Measurements from ENCODE around the gene CAPZA2. TPM values are rescaled to one million over a fixed set of nuclear protein-coding genes. Genes with fewer than 3 reads are reported as not detected.
A peak's percentile ranks its signal among the peaks of the same experiment; 100 is the strongest.
"Not testable (repeated sequence)": the region's sequence is repeated elsewhere in the genome, so short reads cannot be mapped to it uniquely, and the experiment has no call there.

Gene CAPZA2
- 201 TPM for total RNA-seq

DNA sequence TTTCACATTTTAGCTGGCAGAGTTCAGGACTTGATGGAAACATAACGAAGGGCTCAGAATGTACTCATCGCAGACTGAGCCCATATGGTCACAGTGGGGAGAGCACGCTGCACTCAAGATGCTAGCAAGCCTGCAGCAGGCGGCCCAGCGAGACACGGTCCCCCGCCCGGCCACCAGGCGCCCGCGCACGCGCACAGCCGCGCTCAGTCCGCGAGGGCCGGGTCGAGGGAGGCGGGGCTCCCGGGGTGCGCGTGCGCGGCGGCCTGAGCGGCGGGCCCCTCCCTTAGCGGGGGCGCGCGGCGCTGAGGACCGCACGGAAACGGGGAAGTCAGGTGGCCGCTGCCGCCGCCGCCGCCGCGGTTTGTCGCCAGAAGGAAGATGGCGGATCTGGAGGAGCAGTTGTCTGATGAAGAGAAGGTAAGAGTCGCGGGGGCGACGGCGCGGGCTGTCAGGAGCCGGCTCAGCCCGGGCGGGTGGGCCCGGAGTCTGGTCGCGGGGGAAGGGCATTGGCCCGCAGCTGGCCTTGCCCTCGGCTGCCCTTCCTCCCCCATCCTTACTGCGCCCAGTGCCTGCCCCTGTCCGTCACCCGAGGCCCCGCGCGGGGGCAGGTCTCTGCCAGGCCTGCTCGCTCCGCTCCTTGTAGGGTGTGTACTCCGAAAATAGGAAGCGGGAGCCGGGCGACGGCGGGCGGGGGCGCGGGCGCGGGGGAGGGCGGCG lies at the start of gene CAPZA2:
TSS of gene CAPZA2 (plus strand) at position 354 of the 717 bp plus-strand sequence. CDS start at position 379, 25 bp downstream.
- Histone ChIP-seq H3K4me1 (ENCODE audit: insufficient read depth, low read length) (peaks cover 48% of the 10 kb centered on the region), H3K27me3 (ENCODE audit: insufficient read depth, low read length) (no peaks in the 10 kb centered on the region), H3K9me3 (ENCODE audit: low read depth, low read length) (no peaks in the 10 kb centered on the region), H3K4me3 (ENCODE audit: low read length) (peak within 1 kb of the TSS; percentile 88)

GRCh38 chr7:116812860-116813259 lies 49.5 kb upstream of the CAPZA2 start:
- Histone ChIP-seq H3K4me1 (ENCODE audit: insufficient read depth, low read length) (no peaks in the 10 kb centered on the region), H3K27me3 (ENCODE audit: insufficient read depth, low read length) (no peaks in the 10 kb centered on the region), H3K4me3 (ENCODE audit: low read length) (no peak overlapping the region), H3K9me3 (ENCODE audit: low read depth, low read length) (no peaks in the 10 kb centered on the region)

- H3K4me1 ChIP-seq (ENCODE audit: insufficient read depth, low read length); H3K4me3 ChIP-seq (ENCODE audit: low read length); H3K9me3 ChIP-seq (ENCODE audit: low read depth, low read length); H3K27me3 ChIP-seq (ENCODE audit: insufficient read depth, low read length): not testable (repeated sequence)
These were observed 49.0 kb upstream of the CAPZA2 start for GRCh38 chr7:116813371-116813770.

- Histone ChIP-seq H3K9me3 (ENCODE audit: low read depth, low read length) (no peaks in the 10 kb centered on the region), H3K27me3 (ENCODE audit: insufficient read depth, low read length) (no peaks in the 10 kb centered on the region), H3K4me3 (ENCODE audit: low read length) (no peak overlapping the region), H3K4me1 (ENCODE audit: insufficient read depth, low read length) (no peaks in the 10 kb centered on the region)
These were observed 47.3 kb upstream of the CAPZA2 start for GRCh38 chr7:116815041-116815440.

- H3K4me1 ChIP-seq (ENCODE audit: insufficient read depth, low read length): no peaks in the 10 kb centered on the region
- H3K27me3 ChIP-seq (ENCODE audit: insufficient read depth, low read length): peaks cover 3% of the 10 kb centered on the region
- no peak overlapping the region for H3K4me3 ChIP-seq (ENCODE audit: low read length)
These were observed 42.2 kb upstream of the CAPZA2 start for GRCh38 chr7:116820149-116820548.

GRCh38 chr7:116821647-116822046 lies 40.7 kb upstream of the CAPZA2 start:
- H3K4me3 ChIP-seq (ENCODE audit: low read length); H3K9me3 ChIP-seq (ENCODE audit: low read depth, low read length); H3K27me3 ChIP-seq (ENCODE audit: insufficient read depth, low read length); H3K4me1 ChIP-seq (ENCODE audit: insufficient read depth, low read length): not testable (repeated sequence)

More at GRCh38 chr7:116820149-116820548, 42.2 kb upstream of the CAPZA2 start:
- H3K9me3 ChIP-seq (ENCODE audit: low read depth, low read length): no peaks in the 10 kb centered on the region

GRCh38 chr7:116824449-116824848 lies 37.9 kb upstream of the CAPZA2 start:
- H3K4me3 ChIP-seq (ENCODE audit: low read length): no peak overlapping the region
- peaks cover 3% of the 10 kb centered on the region for H3K27me3 ChIP-seq (ENCODE audit: insufficient read depth, low read length)
- no peaks in the 10 kb centered on the region for H3K9me3 ChIP-seq (ENCODE audit: low read depth, low read length)
- no peaks in the 10 kb centered on the region for H3K4me1 ChIP-seq (ENCODE audit: insufficient read depth, low read length)

- Histone ChIP-seq H3K4me1 (ENCODE audit: insufficient read depth, low read length) (no peaks in the 10 kb centered on the region), H3K27me3 (ENCODE audit: insufficient read depth, low read length) (peaks cover 3% of the 10 kb centered on the region), H3K4me3 (ENCODE audit: low read length) (no peak overlapping the region), H3K9me3 (ENCODE audit: low read depth, low read length) (no peaks in the 10 kb centered on the region)
These were observed 34.1 kb upstream of the CAPZA2 start for GRCh38 chr7:116828281-116828680.

GRCh38 chr7:116829041-116829440 lies 33.3 kb upstream of the CAPZA2 start:
- no peaks in the 10 kb centered on the region for H3K4me1 ChIP-seq (ENCODE audit: insufficient read depth, low read length)

DNA sequence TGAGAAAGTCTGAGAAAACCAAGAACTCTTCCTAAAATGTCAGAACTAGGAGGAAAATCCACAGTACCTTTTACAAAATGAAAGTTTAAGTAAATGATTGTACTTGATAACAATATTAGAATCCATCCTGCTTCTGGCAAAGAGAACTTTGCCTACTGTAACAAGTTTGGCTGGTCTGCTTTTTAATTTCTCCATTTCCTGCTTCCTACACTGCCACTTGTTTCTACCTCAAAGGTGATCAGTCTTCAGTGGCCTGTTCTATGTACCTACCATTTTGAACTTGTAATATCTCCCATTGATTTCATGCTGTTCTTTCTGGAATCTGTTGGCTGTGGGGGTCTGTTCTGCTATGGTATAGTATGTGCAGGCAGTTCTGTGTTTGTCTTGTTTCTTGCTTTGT lies 32.9 kb upstream of the CAPZA2 start:
- Histone ChIP-seq H3K4me3 (ENCODE audit: low read length) (no peak overlapping the region), H3K27me3 (ENCODE audit: insufficient read depth, low read length) (no peaks in the 10 kb centered on the region), H3K9me3 (ENCODE audit: low read depth, low read length) (no peaks in the 10 kb centered on the region), H3K4me1 (ENCODE audit: insufficient read depth, low read length) (no peaks in the 10 kb centered on the region)

More at GRCh38 chr7:116829041-116829440, 33.3 kb upstream of the CAPZA2 start:
- no peak overlapping the region for H3K4me3 ChIP-seq (ENCODE audit: low read length)
- no peaks in the 10 kb centered on the region for H3K9me3 ChIP-seq (ENCODE audit: low read depth, low read length)
- H3K27me3 ChIP-seq (ENCODE audit: insufficient read depth, low read length): no peaks in the 10 kb centered on the region

DNA sequence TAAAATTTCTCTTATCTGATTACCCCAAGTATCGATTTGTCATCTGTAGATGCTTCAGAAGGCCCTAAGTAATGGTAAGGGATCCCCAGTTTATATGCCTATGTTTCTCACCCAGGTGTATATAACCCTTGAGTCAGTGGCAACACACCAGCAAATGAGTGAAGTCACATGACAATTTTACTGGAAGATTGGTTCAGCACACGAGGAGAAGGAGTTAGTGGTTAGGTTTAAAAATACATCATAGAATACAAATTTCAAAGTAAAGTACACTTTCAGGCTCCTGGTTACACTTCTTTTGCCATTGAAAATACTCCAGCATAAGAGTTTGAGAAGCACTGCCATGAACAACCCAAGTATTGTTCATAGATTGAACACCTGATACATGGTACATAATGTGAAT lies 29.7 kb upstream of the CAPZA2 start:
- no peaks in the 10 kb centered on the region for H3K27me3 ChIP-seq (ENCODE audit: insufficient read depth, low read length)
- no peak overlapping the region for H3K4me3 ChIP-seq (ENCODE audit: low read length)
- no peaks in the 10 kb centered on the region for H3K9me3 ChIP-seq (ENCODE audit: low read depth, low read length)
- H3K4me1 ChIP-seq (ENCODE audit: insufficient read depth, low read length): no peaks in the 10 kb centered on the region

DNA sequence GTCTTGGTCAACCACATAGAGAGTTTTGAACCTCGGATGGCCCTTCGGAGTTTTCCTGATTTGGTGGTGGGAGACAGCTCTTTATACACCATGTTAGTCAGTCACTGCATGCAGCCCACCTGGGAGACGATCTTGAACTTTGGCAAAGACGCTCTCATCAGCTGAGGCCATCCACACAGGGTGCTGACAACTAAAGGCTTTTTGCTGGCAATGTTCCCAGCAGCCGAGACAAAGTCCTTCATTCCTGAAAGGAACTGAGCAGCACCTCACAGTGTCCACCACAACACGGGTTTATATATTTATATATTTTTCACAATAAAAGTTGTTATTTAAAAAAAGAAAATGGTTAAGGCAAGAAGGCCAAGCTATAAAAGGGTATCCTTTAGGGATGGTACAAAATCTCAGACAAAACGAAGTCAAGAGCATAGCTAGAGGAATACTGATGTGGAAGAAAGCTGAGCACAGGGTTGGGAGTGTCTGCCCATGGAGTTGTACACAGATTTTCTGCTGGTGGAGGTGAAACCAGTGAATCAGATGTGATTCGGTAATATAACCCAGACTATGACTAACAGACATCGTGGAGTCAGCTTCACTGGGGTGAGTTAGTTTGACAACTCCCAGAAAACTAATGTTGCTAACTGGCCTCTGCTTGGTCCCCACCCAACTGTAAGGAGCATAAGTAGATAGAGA lies 27.4 kb upstream of the CAPZA2 start:
- Histone ChIP-seq H3K4me1 (ENCODE audit: insufficient read depth, low read length) (no peaks in the 10 kb centered on the region), H3K4me3 (ENCODE audit: low read length) (no peak overlapping the region), H3K9me3 (ENCODE audit: low read depth, low read length) (no peaks in the 10 kb centered on the region), H3K27me3 (ENCODE audit: insufficient read depth, low read length) (no peaks in the 10 kb centered on the region)

DNA sequence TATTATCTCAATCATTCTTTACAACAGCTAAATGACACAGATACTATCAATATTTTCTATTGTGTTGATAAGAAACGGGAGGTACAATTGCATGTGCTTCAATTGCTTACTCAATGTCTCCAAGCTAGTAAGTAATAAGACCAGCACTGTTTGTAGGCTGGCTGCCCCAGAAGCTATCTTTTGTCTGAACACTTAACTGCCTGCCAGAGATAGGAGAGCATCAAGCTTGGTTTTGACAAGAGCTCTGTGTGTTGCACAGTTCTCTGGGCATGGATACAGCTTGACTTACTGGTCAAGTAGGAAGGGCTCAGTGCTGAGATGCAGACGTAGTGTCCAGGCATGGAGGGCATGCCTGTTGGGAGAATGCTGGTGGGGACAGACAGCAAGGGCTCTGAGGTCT lies 26.3 kb upstream of the CAPZA2 start:
- Histone ChIP-seq H3K4me1 (ENCODE audit: insufficient read depth, low read length) (no peaks in the 10 kb centered on the region), H3K4me3 (ENCODE audit: low read length) (no peak overlapping the region), H3K9me3 (ENCODE audit: low read depth, low read length) (no peaks in the 10 kb centered on the region), H3K27me3 (ENCODE audit: insufficient read depth, low read length) (no peaks in the 10 kb centered on the region)

DNA sequence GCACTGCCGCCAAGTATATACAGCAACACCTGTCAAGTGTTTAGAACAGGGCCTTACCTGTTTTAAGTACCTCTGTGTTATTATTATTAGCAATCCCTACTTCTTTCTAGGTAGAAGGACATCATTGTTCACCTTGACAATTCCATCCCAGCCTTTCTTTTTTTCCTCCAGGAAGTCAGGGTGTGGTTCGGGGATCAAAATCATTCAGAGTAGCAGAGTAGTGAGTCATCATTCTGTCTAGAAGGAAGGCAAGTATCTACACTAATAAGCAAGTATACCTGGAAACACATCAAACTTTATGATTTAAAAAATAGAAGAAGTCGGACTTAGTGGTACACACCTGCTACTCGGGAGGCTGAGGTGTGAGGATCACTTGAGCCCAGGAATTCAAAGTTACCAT lies 25.5 kb upstream of the CAPZA2 start:
- no peaks in the 10 kb centered on the region for H3K27me3 ChIP-seq (ENCODE audit: insufficient read depth, low read length)
- H3K4me3 ChIP-seq (ENCODE audit: low read length): no peak overlapping the region
- no peaks in the 10 kb centered on the region for H3K4me1 ChIP-seq (ENCODE audit: insufficient read depth, low read length)
- no peaks in the 10 kb centered on the region for H3K9me3 ChIP-seq (ENCODE audit: low read depth, low read length)

- peaks cover 5% of the 10 kb centered on the region for H3K4me1 ChIP-seq (ENCODE audit: insufficient read depth, low read length)
- H3K9me3 ChIP-seq (ENCODE audit: low read depth, low read length): no peaks in the 10 kb centered on the region
- no peaks in the 10 kb centered on the region for H3K27me3 ChIP-seq (ENCODE audit: insufficient read depth, low read length)
- no peak overlapping the region for H3K4me3 ChIP-seq (ENCODE audit: low read length)
These were observed 24.8 kb upstream of the CAPZA2 start for GRCh38 chr7:116837586-116837985.

DNA sequence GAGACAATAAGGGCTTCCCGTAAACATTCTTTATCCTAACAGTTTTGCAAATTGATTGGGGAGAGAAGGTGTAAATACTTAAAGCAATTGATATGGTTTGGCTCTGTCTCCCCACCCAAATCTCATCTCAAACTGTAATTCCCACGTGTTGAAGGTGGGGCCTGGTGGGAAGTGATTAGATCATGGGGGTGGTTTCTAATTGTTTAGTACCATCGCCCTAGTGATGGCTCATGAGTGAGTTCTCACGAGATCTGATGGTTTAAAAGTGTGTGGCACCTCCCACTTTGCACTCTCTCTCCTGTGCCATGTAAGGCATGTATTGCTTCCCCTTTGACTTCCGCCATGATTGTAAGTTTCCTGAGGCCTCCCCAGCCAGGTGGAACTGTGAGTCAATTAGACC lies 22.1 kb upstream of the CAPZA2 start:
- H3K4me1 ChIP-seq (ENCODE audit: insufficient read depth, low read length): peaks cover 24% of the 10 kb centered on the region
- no peak overlapping the region for H3K4me3 ChIP-seq (ENCODE audit: low read length)
- H3K27me3 ChIP-seq (ENCODE audit: insufficient read depth, low read length): no peaks in the 10 kb centered on the region
- H3K9me3 ChIP-seq (ENCODE audit: low read depth, low read length): no peaks in the 10 kb centered on the region

Data from mononuclear cell (primary cell).